Esophagus muscularis mucosa (tissue), 4 donors: ENCODE measurements around the gene CHMP2B.

Experiments used
- CTCF ChIP-seq, 3 experiments: fragments of 200-600 bp in 2 of 3; fragments of 450-650 bp in 1 of 3; sonication (generic) in 2 of 3; IDR thresholded peaks; one replicate each; pipeline ENCODE4 v1.5.1; 2017 to 2019; ENCODE audit warnings: antibody characterized with exemption in 3 of 3, mild to moderate bottlenecking in 2 of 3, moderate library complexity in 1 of 3
- EP300 ChIP-seq: sonication (generic); formaldehyde crosslinking; IDR thresholded peaks from one replicate; pipeline ENCODE4 v1.6.1; 2017; ENCODE audit warnings: antibody characterized with exemption
- POLR2A ChIP-seq: fragments of 450-650 bp; IDR thresholded peaks from one replicate; pipeline ENCODE4 v1.6.1; 2017; ENCODE audit warnings: antibody characterized with exemption, moderate library complexity, mild to moderate bottlenecking, low read depth

GRCh38 chr3:87261925-87262324 lies 34.8 kb downstream of the CHMP2B start:
- TF ChIP-seq CTCF (IDR thresholded peaks at IDR 0.05) (no peak), EP300 (no peak), POLR2A (no peak)
